Astrocyte (in vitro differentiated cells and primary cell): ENCODE data around the gene COPE. TPM values are rescaled to one million over a fixed set of nuclear protein-coding genes. Genes with fewer than 3 reads are reported as not detected.

Experiments used
- DNase-seq: peaks from one replicate; pipeline ENCODE4 v3.0.0-alpha.2; 2010; ENCODE audit warnings: low read depth
- FAIRE-seq: peaks from 2 replicates; lab custom pipeline; 2011; peaks lifted over from hg19 to GRCh38; lab: Jason Lieb, UNC
- H2AFZ ChIP-seq: 2 replicates; pipeline ENCODE4 v1.6.0; 2012; ENCODE audit warnings: low read depth, low read length, inconsistent platforms
- H3K27ac ChIP-seq: 2 replicates; pipeline ENCODE4 v1.5.1; 2011; ENCODE audit warnings: low read depth, low read length, inconsistent platforms
- H3K27me3 ChIP-seq: 2 replicates; pipeline ENCODE4 v1.6.0; 2011; ENCODE audit warnings: low read length, inconsistent platforms; ENCODE audit not compliant: insufficient read depth
- H3K36me3 ChIP-seq: 2 replicates; pipeline ENCODE4 v1.5.1; 2011; ENCODE audit warnings: low read length, inconsistent platforms; ENCODE audit not compliant: insufficient read depth
- H3K4me1 ChIP-seq: 2 replicates; pipeline ENCODE4 v1.5.1; 2011; ENCODE audit warnings: low read length, inconsistent platforms; ENCODE audit not compliant: insufficient read depth
- H3K4me2 ChIP-seq: 2 replicates; pipeline ENCODE4 v1.6.0; 2012; ENCODE audit warnings: low read length, inconsistent platforms
- H3K4me3 ChIP-seq: 2 replicates; pipeline ENCODE4 v1.5.1; 2011; ENCODE audit warnings: low read depth, mild to moderate bottlenecking, low read length, inconsistent platforms; ENCODE audit not compliant: insufficient read depth
- H3K79me2 ChIP-seq: 2 replicates; pipeline ENCODE4 v1.6.0; 2012; ENCODE audit warnings: mild to moderate bottlenecking, low read length, inconsistent platforms; ENCODE audit not compliant: insufficient read depth
- H3K9ac ChIP-seq: 2 replicates; pipeline ENCODE4 v1.6.0; 2012; ENCODE audit warnings: mild to moderate bottlenecking, low read length, inconsistent platforms
- H3K9me3 ChIP-seq: 2 replicates; pipeline ENCODE4 v1.5.1; 2012; ENCODE audit warnings: low read depth, mild to moderate bottlenecking, low read length, inconsistent platforms; ENCODE audit not compliant: insufficient read depth
- H4K20me1 ChIP-seq: 2 replicates; pipeline ENCODE4 v1.6.0; 2012; ENCODE audit warnings: low read length, inconsistent platforms; ENCODE audit not compliant: insufficient read depth
- H3K27ac Mint-ChIP-seq: one replicate; pipeline ENCODE4 v1.8.0; 2021; ENCODE audit warnings: mild to moderate bottlenecking, mixed read lengths; ENCODE audit not compliant: unreplicated experiment
- H3K27me3 Mint-ChIP-seq: one replicate; pipeline ENCODE4 v1.8.0; 2021; ENCODE audit warnings: low read depth, mixed read lengths; ENCODE audit not compliant: unreplicated experiment
- H3K36me3 Mint-ChIP-seq: one replicate; pipeline ENCODE4 v1.8.0; 2021; ENCODE audit warnings: low read depth, mixed read lengths; ENCODE audit not compliant: unreplicated experiment
- H3K4me1 Mint-ChIP-seq: one replicate; pipeline ENCODE4 v1.8.0; 2021; ENCODE audit warnings: low read depth, mixed read lengths; ENCODE audit not compliant: unreplicated experiment
- H3K4me3 Mint-ChIP-seq: one replicate; pipeline ENCODE4 v1.8.0; 2021; ENCODE audit warnings: mild to moderate bottlenecking, moderate library complexity, mixed read lengths; ENCODE audit not compliant: unreplicated experiment
- H3K9me3 Mint-ChIP-seq: one replicate; pipeline ENCODE4 v1.8.0; 2021; ENCODE audit warnings: mild to moderate bottlenecking, mixed read lengths; ENCODE audit not compliant: unreplicated experiment
- CTCF ChIP-seq: IDR thresholded peaks from 2 replicates; pipeline ENCODE4 v1.5.1; 2011; ENCODE audit warnings: low read depth, mild to moderate bottlenecking, inconsistent platforms, low read length, moderate library complexity; ENCODE audit not compliant: insufficient read depth
- EZH2 ChIP-seq: IDR thresholded peaks from 2 replicates; pipeline ENCODE4 v1.6.1; 2012; ENCODE audit warnings: mild to moderate bottlenecking, low read length, inconsistent platforms; ENCODE audit not compliant: insufficient read depth
- total RNA-seq: library from RNA; stranded (reverse); gene quantifications from 2 replicates; pipeline ENCODE4 v1.2.1, GENCODE V29; 2021

The COPE gene
- total RNA-seq, 1 donor from 2014 or later: 298 TPM

DNA sequence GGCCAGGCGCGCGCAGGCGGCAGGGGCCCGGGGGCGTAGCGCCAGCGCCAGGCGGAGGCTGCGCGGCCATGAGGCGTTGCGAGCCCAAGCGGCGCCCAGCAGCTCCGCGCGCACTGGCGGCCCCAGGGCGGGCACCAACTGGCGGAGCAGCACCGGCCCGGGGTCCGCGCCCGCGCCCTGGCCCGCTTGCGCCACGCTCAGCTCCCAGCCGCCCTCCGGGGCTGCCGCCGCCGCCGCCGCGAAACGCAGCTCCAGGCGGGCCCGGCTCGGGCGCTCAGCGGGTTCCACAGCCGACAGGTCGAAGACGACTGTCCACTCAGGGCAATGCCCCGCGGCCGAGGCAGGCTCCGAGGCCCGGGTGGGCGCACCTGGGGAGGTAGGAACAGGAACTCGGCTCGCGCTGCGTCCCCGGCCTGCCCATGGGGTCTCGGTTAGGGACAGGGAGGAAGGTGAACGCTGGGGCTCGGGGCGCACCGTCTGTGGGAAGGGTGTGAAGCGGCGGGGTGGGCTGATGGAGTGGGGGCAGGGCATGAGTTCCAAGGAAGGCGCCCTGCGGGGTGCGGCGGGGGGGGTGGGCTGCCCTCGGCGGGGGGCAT lies 50.1 kb downstream of the COPE start:
- no peak overlapping the region for H3K27ac Mint-ChIP-seq
- TF ChIP-seq EZH2 (no peak), CTCF (no peak)
- FAIRE-seq (no peak), DNase-seq (no peak)
- Histone ChIP-seq H2AFZ (no peak overlapping the region), H3K9ac (no peak overlapping the region), H3K9me3 (no peaks in the 10 kb centered on the region), H3K4me1 (no peaks in the 10 kb centered on the region), H3K4me2 (no peak overlapping the region), H3K36me3 (peaks cover 4% of the 10 kb centered on the region), H4K20me1 (peaks cover 57% of the 10 kb centered on the region), H3K4me3 (no peak overlapping the region), H3K79me2 (no peaks in the 10 kb centered on the region), H3K27me3 (no peaks in the 10 kb centered on the region), H3K27ac (no peak overlapping the region)
- no peaks in the 10 kb centered on the region for H3K27me3 Mint-ChIP-seq
- H3K36me3 Mint-ChIP-seq: peaks cover 13% of the 10 kb centered on the region
- H3K4me1 Mint-ChIP-seq: no peaks in the 10 kb centered on the region
- no peaks in the 10 kb centered on the region for H3K9me3 Mint-ChIP-seq
- no peak overlapping the region for H3K4me3 Mint-ChIP-seq

DNA sequence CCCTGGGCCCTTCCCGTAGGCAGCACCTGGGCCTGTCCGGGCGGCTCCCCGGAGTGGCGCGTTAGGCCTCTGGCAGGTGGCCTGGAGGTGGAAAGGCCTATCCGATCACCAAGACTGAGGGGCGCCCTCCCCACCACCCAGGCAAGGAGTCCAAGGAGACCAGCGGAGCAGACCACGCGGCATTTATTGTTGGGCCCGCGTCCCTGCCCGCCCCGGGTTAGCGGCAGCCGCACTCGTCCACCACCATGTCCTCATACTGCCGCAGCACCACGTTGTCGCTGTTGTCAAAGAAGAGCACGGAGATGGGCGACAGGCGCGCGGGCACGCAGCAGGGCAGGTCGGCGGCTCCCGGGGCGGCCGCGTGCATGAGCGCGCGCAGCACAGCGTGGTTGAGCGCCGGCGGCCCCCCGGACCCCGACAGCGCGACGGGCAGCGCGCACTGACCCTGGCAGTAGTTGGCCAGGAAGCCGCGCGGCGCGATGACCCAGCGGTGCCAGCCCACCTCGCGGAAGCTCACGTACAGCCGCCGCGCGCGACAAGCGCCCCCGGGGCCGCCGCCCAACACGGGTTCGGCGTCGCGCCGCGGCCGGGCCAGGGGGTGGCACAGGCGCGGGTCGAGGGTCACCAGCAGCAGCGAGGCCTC lies 50.7 kb downstream of the COPE start:
- FAIRE-seq: no peak
- peaks cover 57% of the 10 kb centered on the region for H4K20me1 ChIP-seq
- DNase-seq: no peak
- H3K4me3 Mint-ChIP-seq: no peak overlapping the region
- H3K4me3 ChIP-seq: no peak overlapping the region
- no peaks in the 10 kb centered on the region for H3K4me1 Mint-ChIP-seq
- no peaks in the 10 kb centered on the region for H3K27me3 Mint-ChIP-seq
- no peak overlapping the region for H2AFZ ChIP-seq
- no peak overlapping the region for H3K4me2 ChIP-seq
- H3K36me3 Mint-ChIP-seq: peaks cover 16% of the 10 kb centered on the region
- no peak overlapping the region for H3K27ac ChIP-seq
- peaks cover 4% of the 10 kb centered on the region for H3K36me3 ChIP-seq
- no peak overlapping the region for H3K9ac ChIP-seq
- H3K9me3 Mint-ChIP-seq: no peaks in the 10 kb centered on the region
- H3K27ac Mint-ChIP-seq: no peak overlapping the region
- no peaks in the 10 kb centered on the region for H3K4me1 ChIP-seq
- TF ChIP-seq EZH2 (no peak), CTCF (no peak)
- H3K27me3 ChIP-seq: no peaks in the 10 kb centered on the region
- no peaks in the 10 kb centered on the region for H3K9me3 ChIP-seq
- H3K79me2 ChIP-seq: no peaks in the 10 kb centered on the region

DNA sequence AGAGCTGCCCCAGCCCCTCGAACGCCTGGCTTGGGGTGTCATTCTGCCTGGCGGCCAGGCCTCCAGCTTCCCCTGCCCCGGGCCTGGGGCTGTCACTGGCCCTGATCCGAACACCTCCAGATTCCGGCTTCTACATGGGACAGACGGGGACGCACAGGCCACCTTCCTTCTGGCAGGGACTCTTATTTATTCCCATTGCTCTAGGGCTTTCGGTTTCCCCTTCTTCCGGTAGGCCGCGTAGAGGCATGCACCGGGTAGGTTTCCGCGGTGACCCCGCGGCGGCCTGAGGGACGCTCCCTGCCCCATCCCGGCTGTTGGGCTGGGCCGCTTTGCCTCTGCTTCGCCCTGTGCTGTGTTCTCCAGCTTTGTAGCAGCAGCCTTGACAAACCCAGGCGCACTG lies 51.4 kb downstream of the COPE start:
- no peak overlapping the region for H2AFZ ChIP-seq
- Mint-ChIP-seq H3K4me1 (no peaks in the 10 kb centered on the region), H3K27ac (no peak overlapping the region), H3K4me3 (no peak overlapping the region), H3K9me3 (no peaks in the 10 kb centered on the region), H3K36me3 (peaks cover 11% of the 10 kb centered on the region), H3K27me3 (no peaks in the 10 kb centered on the region)
- DNase-seq (no peak), FAIRE-seq (no peak)
- no peak overlapping the region for H3K27ac ChIP-seq
- H3K4me2 ChIP-seq: no peak overlapping the region
- H3K79me2 ChIP-seq: no peaks in the 10 kb centered on the region
- no peak for TF ChIP-seq EZH2
- TF ChIP-seq CTCF: no peak
- H3K4me3 ChIP-seq: no peak overlapping the region
- no peaks in the 10 kb centered on the region for H3K9me3 ChIP-seq
- H4K20me1 ChIP-seq: peaks cover 56% of the 10 kb centered on the region
- no peaks in the 10 kb centered on the region for H3K4me1 ChIP-seq
- H3K36me3 ChIP-seq: peaks cover 4% of the 10 kb centered on the region
- H3K9ac ChIP-seq: no peak overlapping the region
- no peaks in the 10 kb centered on the region for H3K27me3 ChIP-seq
